Measurements from ENCODE around the gene LCP1. TPM values are rescaled to one million over a fixed set of nuclear protein-coding genes. Genes with fewer than 3 reads are reported as not detected.

Gene LCP1
- polyA plus RNA-seq, 1 of the 3 experiments (the other 2 are of a cell fraction): 0.03 TPM

- Histone ChIP-seq H3K79me2 (ENCODE audit: insufficient read depth) (no peaks in the 10 kb centered on the region), H3K4me3 (ENCODE audit: low read depth in 2 of 2, low read length in 1 of 2) (no peak overlapping the region), H3K9me2 (no peaks in the 10 kb centered on the region), H4K20me1 (ENCODE audit: insufficient read depth) (no peaks in the 10 kb centered on the region), H3F3A (replicated peaks; ENCODE audit: insufficient read depth) (no peaks in the 10 kb centered on the region), H3K27ac (ENCODE audit: low read depth in 2 of 2, low read length in 1 of 2) (no peak overlapping the region), H3K4me2 (no peak overlapping the region), H3K27me3 (ENCODE audit: insufficient read depth) (no peaks in the 10 kb centered on the region), H3K4me1 (ENCODE audit: control insufficient read depth in 1 of 2, insufficient read depth in 2 of 2, low read depth in 1 of 2, low read length in 1 of 2) (peaks cover 0 to 5% of the 10 kb centered on the region in 2 experiments; a peak in 2 of 4 replicates), H3K36me3 (replicated peaks in 1 of 2; ENCODE audit: control insufficient read depth in 1 of 2, insufficient read depth in 2 of 2, low read length in 1 of 2) (no peaks in the 10 kb centered on the region), H3K9ac (no peak overlapping the region), H2AFZ (ENCODE audit: low read depth) (no peak overlapping the region), H3K9me3 (no peaks in the 10 kb centered on the region)
- ChIA-PET CTCF (interaction anchor here (1.0 to 2.0 kb wide), 3 partner anchors 8 to 545 kb away, joined by 3 to 10 read pairs (median 4); partner anchors contain the start of gene LCP1), POLR2A (no interaction called here)
- no peak for DNase-seq
- WGBS (ENCODE audit: low lambda C conversion rate): 63% methylated on average over 1 of the region's 1 CpG
- TF ChIP-seq ELF1 (IDR thresholded peaks at IDR 0.05): no peak
- TF ChIP-seq RCOR1 (IDR thresholded peaks at IDR 0.05; ENCODE audit: low read length): no peak
- TF ChIP-seq TCF12 (IDR thresholded peaks at IDR 0.05): no peak
- TF ChIP-seq SIN3A (IDR thresholded peaks at IDR 0.05; ENCODE audit: borderline replicate concordance, low read depth, low read length): no peak
- no peak for TF ChIP-seq RFX5 (IDR thresholded peaks at IDR 0.05; ENCODE audit: low read length)
- TF ChIP-seq REST (IDR thresholded peaks at IDR 0.05; ENCODE audit: low read depth, low read length): no peak
- no peak for TF ChIP-seq JUND (IDR thresholded peaks at IDR 0.05)
- TF ChIP-seq CTCF (IDR thresholded peaks at IDR 0.05): no peak
- TF ChIP-seq CHD2 (IDR thresholded peaks at IDR 0.05; ENCODE audit: low read length, partially characterized antibody): no peak
- no peak for TF ChIP-seq YY1 (IDR thresholded peaks at IDR 0.05; ENCODE audit: low read depth)
Measured at GRCh38 chr13:46168783-46169182, 13.2 kb downstream of the LCP1 start.

- ChIA-PET CTCF (interaction anchor here (1.0 to 2.5 kb wide), 4 partner anchors 8 to 544 kb away, joined by 3 to 10 read pairs (median 7); partner anchors contain the start of gene LCP1), POLR2A (no interaction called here)
- H3K9ac ChIP-seq: no peak overlapping the region
- 66% methylated on average over 6 of the region's 8 CpGs for WGBS (ENCODE audit: low lambda C conversion rate)
- no peaks in the 10 kb centered on the region for H3K9me2 ChIP-seq
- no peak for DNase-seq
- no peak overlapping the region for H3K4me3 ChIP-seq (ENCODE audit: low read depth in 2 of 2, low read length in 1 of 2)
- no peaks in the 10 kb centered on the region for H3K27me3 ChIP-seq (ENCODE audit: insufficient read depth)
- no peaks in the 10 kb centered on the region for H3K9me3 ChIP-seq
- H3K27ac ChIP-seq (ENCODE audit: low read depth in 2 of 2, low read length in 1 of 2): no peak overlapping the region
- H3K4me2 ChIP-seq: no peak overlapping the region
- no peaks in the 10 kb centered on the region for H3K79me2 ChIP-seq (ENCODE audit: insufficient read depth)
- H2AFZ ChIP-seq (ENCODE audit: low read depth): no peak overlapping the region
- TF ChIP-seq USF2 (IDR thresholded peaks at IDR 0.05; ENCODE audit: borderline replicate concordance, low read depth, low read length) (no peak), FOSL2 (IDR thresholded peaks at IDR 0.05; ENCODE audit: borderline replicate concordance, low read depth) (no peak), EZH2phosphoT487 (IDR thresholded peaks at IDR 0.05; ENCODE audit: borderline replicate concordance, low read depth) (no peak), USF1 (IDR thresholded peaks at IDR 0.05; ENCODE audit: borderline replicate concordance, low read depth) (no peak), CHD2 (IDR thresholded peaks at IDR 0.05; ENCODE audit: low read length, partially characterized antibody) (no peak), RAD21 (IDR thresholded peaks at IDR 0.05; ENCODE audit: low read length) (no peak)
- H3K36me3 ChIP-seq (replicated peaks in 1 of 2; ENCODE audit: control insufficient read depth in 1 of 2, insufficient read depth in 2 of 2, low read length in 1 of 2): no peaks in the 10 kb centered on the region
- H4K20me1 ChIP-seq (ENCODE audit: insufficient read depth): no peaks in the 10 kb centered on the region
- no peaks in the 10 kb centered on the region for H3F3A ChIP-seq (replicated peaks; ENCODE audit: insufficient read depth)
- peaks cover 0 to 5% of the 10 kb centered on the region in 2 experiments; a peak in 2 of 4 replicates for H3K4me1 ChIP-seq (ENCODE audit: control insufficient read depth in 1 of 2, insufficient read depth in 2 of 2, low read depth in 1 of 2, low read length in 1 of 2)
Measured at GRCh38 chr13:46168341-46168740, 13.6 kb downstream of the LCP1 start.
